GM06990 (cell line): Measurements from ENCODE around the gene AP1G2.

Source experiments
- DNase-seq: peaks from one replicate; pipeline ENCODE4 v3.0.0-alpha.2; 2011; ENCODE audit not compliant: insufficient read length; ENCODE audit errors: extremely low read depth
- H3K27me3 ChIP-seq: replicated peaks from 2 replicates; pipeline ENCODE4 v1.6.0; 2011; ENCODE audit warnings: low read length; ENCODE audit not compliant: control insufficient read depth, insufficient read depth
- H3K36me3 ChIP-seq: 2 replicates; pipeline ENCODE4 v1.5.1; 2011; ENCODE audit warnings: low read length; ENCODE audit not compliant: control insufficient read depth, insufficient read depth
- H3K4me3 ChIP-seq: replicated peaks from 2 replicates; pipeline ENCODE4 v1.5.1; 2011; ENCODE audit warnings: low read depth, mild to moderate bottlenecking, control low read depth, low read length
- CTCF ChIP-seq: IDR thresholded peaks from 2 replicates; pipeline ENCODE4 v1.5.1; 2011; ENCODE audit warnings: low read length, control low read depth, mild to moderate bottlenecking, inconsistent platforms; ENCODE audit not compliant: insufficient read depth, poor library complexity, severe bottlenecking

The AP1G2 gene

DNA sequence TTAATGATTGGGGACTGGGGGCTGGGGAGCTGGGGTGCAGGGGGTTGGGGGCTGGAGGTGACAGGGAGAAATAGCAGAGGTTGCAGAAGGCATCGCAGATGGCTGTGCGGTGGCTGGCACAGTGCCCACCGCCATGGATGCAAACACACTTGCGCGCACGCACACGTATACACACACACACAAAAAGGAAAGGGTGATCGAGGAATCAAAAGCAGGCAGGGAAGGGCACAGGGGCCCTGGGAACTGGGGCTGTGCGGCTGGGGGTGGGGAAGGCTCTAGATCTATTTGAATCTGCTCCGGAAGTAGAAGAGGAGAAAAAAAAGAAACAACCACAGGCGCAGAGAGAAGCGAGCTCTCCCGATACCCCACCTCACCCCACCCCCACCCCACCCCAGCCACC is 55.4 kb downstream of the AP1G2 start:
- Histone ChIP-seq H3K36me3 (no peaks in the 10 kb centered on the region), H3K27me3 (no peaks in the 10 kb centered on the region), H3K4me3 (no peak overlapping the region)
- DNase-seq, result no peak
- TF ChIP-seq CTCF, result no peak
